ENCODE results near the gene PSMB4.
"Not testable (repeated sequence)": the region's sequence is repeated elsewhere in the genome, so short reads cannot be mapped to it uniquely, and the experiment has no call there.

PSMB4 gene

DNA sequence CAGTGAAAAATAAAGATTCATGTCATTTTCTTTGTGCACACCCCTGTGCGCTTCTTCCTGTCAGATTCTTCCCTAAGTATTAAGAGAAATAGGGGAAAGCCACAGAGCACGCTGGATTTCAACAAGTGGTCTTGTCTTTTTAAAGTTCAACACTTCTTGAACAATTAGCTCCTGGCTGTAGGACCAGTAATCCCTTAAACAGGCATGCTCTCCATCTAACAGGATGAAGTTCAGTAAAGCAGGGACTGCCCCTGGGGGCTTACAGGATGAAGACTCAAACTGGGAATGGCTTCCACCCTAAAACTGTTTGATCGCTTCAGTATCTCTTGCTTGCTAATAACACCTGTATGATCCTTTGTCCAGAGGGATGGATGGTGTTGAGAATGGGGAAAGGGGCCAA, 4.2 kb downstream of the PSMB4 start:
- no peaks in the 10 kb centered on the region for H3K9me3 ChIP-seq (ENCODE audit: control insufficient read depth, insufficient read depth, low read length)
- H3K36me3 ChIP-seq (ENCODE audit: insufficient read depth, low read length) = peaks cover 16% of the 10 kb centered on the region
- no peak overlapping the region for H3K9ac ChIP-seq (ENCODE audit: low read depth, low read length)
- H3K4me1 ChIP-seq (ENCODE audit: insufficient read depth, low read length) = no peaks in the 10 kb centered on the region

GRCh38 chr1:151405187-151405951, 6.0 kb downstream of the PSMB4 start:
- no peak overlapping the region for H3K9ac ChIP-seq (ENCODE audit: low read depth, low read length)
- peaks cover 19% of the 10 kb centered on the region for H3K36me3 ChIP-seq (ENCODE audit: insufficient read depth, low read length)
- H3K9me3 ChIP-seq (ENCODE audit: control insufficient read depth, insufficient read depth, low read length) = no peaks in the 10 kb centered on the region
- H3K4me1 ChIP-seq (ENCODE audit: insufficient read depth, low read length) = no peaks in the 10 kb centered on the region

DNA sequence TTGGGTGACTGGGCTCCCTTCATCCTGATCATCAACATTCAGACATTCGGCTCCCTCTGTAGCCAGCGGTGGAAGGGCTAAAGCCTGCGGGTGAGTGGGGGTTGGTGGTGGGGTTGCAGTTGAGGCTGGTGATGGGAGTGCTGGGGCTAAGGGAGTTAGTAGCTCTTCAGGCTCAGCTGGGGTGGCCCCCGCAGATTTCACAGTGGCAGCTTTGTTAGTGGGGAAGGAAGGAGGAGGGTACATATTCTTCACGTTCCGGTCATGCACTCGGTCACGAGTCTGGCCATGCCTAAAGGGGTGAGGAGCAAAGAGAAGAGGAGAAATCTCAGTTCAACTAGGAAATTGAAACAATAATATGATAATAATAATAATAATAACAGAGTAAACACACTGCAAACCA, 6.8 kb downstream of the PSMB4 start:
- Histone ChIP-seq H3K4me1 (ENCODE audit: insufficient read depth, low read length) (no peaks in the 10 kb centered on the region), H3K36me3 (ENCODE audit: insufficient read depth, low read length) (peaks cover 27% of the 10 kb centered on the region), H3K9me3 (ENCODE audit: control insufficient read depth, insufficient read depth, low read length) (no peaks in the 10 kb centered on the region)

DNA sequence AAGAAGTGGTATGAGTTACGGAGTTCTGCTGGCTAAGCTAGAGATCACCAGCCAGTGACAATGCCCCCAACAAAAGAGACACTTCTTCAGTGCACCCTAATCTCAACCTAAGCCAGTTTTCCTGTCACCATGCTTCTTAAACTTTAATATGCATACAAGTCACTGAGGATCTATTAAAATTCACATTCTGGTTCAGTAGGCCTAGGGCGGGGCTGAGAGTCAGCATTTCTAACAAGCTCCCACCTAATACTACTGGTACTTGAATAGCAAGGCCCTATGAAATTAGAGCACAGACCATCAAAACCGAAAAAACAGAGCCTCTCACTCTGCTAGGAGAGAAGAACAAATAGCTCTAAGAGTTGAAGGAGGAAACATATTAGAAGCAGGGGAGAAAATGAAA, 7.9 kb downstream of the PSMB4 start:
- Histone ChIP-seq H3K36me3 (ENCODE audit: insufficient read depth, low read length) (peaks cover 35% of the 10 kb centered on the region), H3K9me3 (ENCODE audit: control insufficient read depth, insufficient read depth, low read length) (no peaks in the 10 kb centered on the region), H3K4me1 (ENCODE audit: insufficient read depth, low read length) (no peaks in the 10 kb centered on the region)

More for the DNA sequence above, 6.8 kb downstream of the PSMB4 start:
- H3K9ac ChIP-seq (ENCODE audit: low read depth, low read length) = no peak overlapping the region

DNA sequence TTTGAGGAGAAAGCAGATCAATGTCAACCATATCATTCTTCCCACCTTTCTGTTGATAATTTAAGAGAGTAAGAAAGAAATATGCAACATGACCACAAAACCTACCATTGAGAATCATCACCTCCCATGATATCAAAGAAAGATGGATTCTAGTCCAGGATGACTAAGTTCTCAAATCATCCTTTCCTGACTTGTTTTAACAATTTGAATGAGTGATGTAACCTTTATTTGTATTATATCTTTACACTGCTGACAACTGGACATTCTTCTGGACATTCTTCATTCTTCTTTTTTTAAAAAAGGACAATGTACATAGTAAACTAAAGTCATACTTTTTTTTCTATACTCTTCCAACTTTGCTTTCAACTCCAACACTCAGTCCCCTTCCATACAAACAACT, 9.5 kb downstream of the PSMB4 start:
- peaks cover 38% of the 10 kb centered on the region for H3K36me3 ChIP-seq (ENCODE audit: insufficient read depth, low read length)
- H3K9me3 ChIP-seq (ENCODE audit: control insufficient read depth, insufficient read depth, low read length) = no peaks in the 10 kb centered on the region
- no peak overlapping the region for H3K9ac ChIP-seq (ENCODE audit: low read depth, low read length)
- H3K4me1 ChIP-seq (ENCODE audit: insufficient read depth, low read length) = no peaks in the 10 kb centered on the region

More for the DNA sequence above, 7.9 kb downstream of the PSMB4 start:
- H3K9ac ChIP-seq (ENCODE audit: low read depth, low read length) = no peak overlapping the region

GRCh38 chr1:151411884-151412283, 12.5 kb downstream of the PSMB4 start:
- H3K4me1 ChIP-seq (ENCODE audit: insufficient read depth, low read length) = no peaks in the 10 kb centered on the region
- H3K9me3 ChIP-seq (ENCODE audit: control insufficient read depth, insufficient read depth, low read length) = no peaks in the 10 kb centered on the region
- peaks cover 40% of the 10 kb centered on the region for H3K36me3 ChIP-seq (ENCODE audit: insufficient read depth, low read length)
- H3K9ac ChIP-seq (ENCODE audit: low read depth, low read length) = no peak overlapping the region

DNA sequence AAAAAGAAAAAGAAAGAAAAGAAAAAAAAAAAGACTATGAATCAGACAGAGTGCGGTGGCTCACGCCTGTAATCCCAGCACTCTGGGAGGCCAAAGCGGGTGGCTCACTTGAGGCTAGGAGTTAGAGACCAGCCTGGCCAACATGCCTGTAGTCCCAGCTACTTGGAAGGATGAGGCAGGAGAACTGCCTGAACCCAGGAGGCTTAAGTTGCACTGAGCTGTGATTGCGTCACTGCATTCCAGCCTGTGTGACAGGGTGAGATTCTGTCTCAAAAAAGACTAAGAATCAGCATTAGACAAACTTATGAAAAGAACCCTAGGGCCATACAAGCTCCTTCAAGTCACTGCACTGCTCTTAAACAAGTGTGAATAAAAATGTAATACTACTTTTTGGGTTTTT, 16.9 kb downstream of the PSMB4 start:
- no peak overlapping the region for H3K9ac ChIP-seq (ENCODE audit: low read depth, low read length)
- peaks cover 34% of the 10 kb centered on the region for H3K36me3 ChIP-seq (ENCODE audit: insufficient read depth, low read length)
- no peaks in the 10 kb centered on the region for H3K4me1 ChIP-seq (ENCODE audit: insufficient read depth, low read length)
- no peaks in the 10 kb centered on the region for H3K9me3 ChIP-seq (ENCODE audit: control insufficient read depth, insufficient read depth, low read length)

- Histone ChIP-seq H3K9me3 (ENCODE audit: control insufficient read depth, insufficient read depth, low read length) (no peaks in the 10 kb centered on the region), H3K36me3 (ENCODE audit: insufficient read depth, low read length) (peaks cover 30% of the 10 kb centered on the region), H3K9ac (ENCODE audit: low read depth, low read length) (no peak overlapping the region), H3K4me1 (ENCODE audit: insufficient read depth, low read length) (no peaks in the 10 kb centered on the region)
These were observed 18.7 kb downstream of the PSMB4 start for GRCh38 chr1:151418081-151418480.

- Histone ChIP-seq H3K36me3 (ENCODE audit: insufficient read depth, low read length) (peaks cover 37% of the 10 kb centered on the region), H3K4me1 (ENCODE audit: insufficient read depth, low read length) (no peaks in the 10 kb centered on the region), H3K9me3 (ENCODE audit: control insufficient read depth, insufficient read depth, low read length) (no peaks in the 10 kb centered on the region), H3K9ac (ENCODE audit: low read depth, low read length) (no peak overlapping the region)
These were observed 20.4 kb downstream of the PSMB4 start for GRCh38 chr1:151419819-151420218.

GRCh38 chr1:151425103-151425502, 25.7 kb downstream of the PSMB4 start:
- H3K4me1 ChIP-seq (ENCODE audit: insufficient read depth, low read length) = no peaks in the 10 kb centered on the region
- H3K9ac ChIP-seq (ENCODE audit: low read depth, low read length) = no peak overlapping the region
- peaks cover 39% of the 10 kb centered on the region for H3K36me3 ChIP-seq (ENCODE audit: insufficient read depth, low read length)
- H3K9me3 ChIP-seq (ENCODE audit: control insufficient read depth, insufficient read depth, low read length) = no peaks in the 10 kb centered on the region

- H3K9ac ChIP-seq (ENCODE audit: low read depth, low read length) = no peak overlapping the region
- H3K9me3 ChIP-seq (ENCODE audit: control insufficient read depth, insufficient read depth, low read length) = no peaks in the 10 kb centered on the region
- no peaks in the 10 kb centered on the region for H3K4me1 ChIP-seq (ENCODE audit: insufficient read depth, low read length)
- peaks cover 36% of the 10 kb centered on the region for H3K36me3 ChIP-seq (ENCODE audit: insufficient read depth, low read length)
These were observed 28.7 kb downstream of the PSMB4 start for GRCh38 chr1:151428068-151428467.

GRCh38 chr1:151433827-151434226, 34.5 kb downstream of the PSMB4 start:
- not testable (repeated sequence) for H3K4me1 ChIP-seq (ENCODE audit: insufficient read depth, low read length); H3K36me3 ChIP-seq (ENCODE audit: insufficient read depth, low read length); H3K9me3 ChIP-seq (ENCODE audit: control insufficient read depth, insufficient read depth, low read length); H3K9ac ChIP-seq (ENCODE audit: low read depth, low read length)

DNA sequence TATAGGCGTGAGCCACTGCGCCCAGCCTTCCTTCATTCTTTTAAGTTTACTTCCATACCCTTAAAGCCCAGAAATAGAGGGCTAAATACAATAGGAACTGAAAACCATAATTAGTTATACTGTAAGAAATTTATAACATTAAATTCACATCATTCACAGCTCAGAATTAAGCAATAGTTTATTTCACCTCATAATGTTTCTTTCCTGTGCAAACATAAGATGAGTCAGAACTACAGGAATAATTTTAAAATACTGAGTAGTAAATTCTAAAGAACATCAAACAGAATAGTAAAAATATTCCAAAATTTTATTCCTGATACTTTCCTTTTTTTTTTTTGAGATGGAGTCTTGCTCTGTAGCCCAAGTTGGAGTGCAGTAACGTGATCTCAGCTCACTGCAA, 35.8 kb downstream of the PSMB4 start:
- H3K9ac ChIP-seq (ENCODE audit: low read depth, low read length) = no peak overlapping the region
- H3K4me1 ChIP-seq (ENCODE audit: insufficient read depth, low read length) = no peaks in the 10 kb centered on the region
- H3K9me3 ChIP-seq (ENCODE audit: control insufficient read depth, insufficient read depth, low read length) = no peaks in the 10 kb centered on the region
- peaks cover 5% of the 10 kb centered on the region for H3K36me3 ChIP-seq (ENCODE audit: insufficient read depth, low read length)

GRCh38 chr1:151436985-151437384, 37.6 kb downstream of the PSMB4 start:
- Histone ChIP-seq H3K4me1 (ENCODE audit: insufficient read depth, low read length) (no peaks in the 10 kb centered on the region), H3K9ac (ENCODE audit: low read depth, low read length) (no peak overlapping the region), H3K9me3 (ENCODE audit: control insufficient read depth, insufficient read depth, low read length) (no peaks in the 10 kb centered on the region), H3K36me3 (ENCODE audit: insufficient read depth, low read length) (peaks cover 4% of the 10 kb centered on the region; the same call in 1 of the 2 replicates)

DNA sequence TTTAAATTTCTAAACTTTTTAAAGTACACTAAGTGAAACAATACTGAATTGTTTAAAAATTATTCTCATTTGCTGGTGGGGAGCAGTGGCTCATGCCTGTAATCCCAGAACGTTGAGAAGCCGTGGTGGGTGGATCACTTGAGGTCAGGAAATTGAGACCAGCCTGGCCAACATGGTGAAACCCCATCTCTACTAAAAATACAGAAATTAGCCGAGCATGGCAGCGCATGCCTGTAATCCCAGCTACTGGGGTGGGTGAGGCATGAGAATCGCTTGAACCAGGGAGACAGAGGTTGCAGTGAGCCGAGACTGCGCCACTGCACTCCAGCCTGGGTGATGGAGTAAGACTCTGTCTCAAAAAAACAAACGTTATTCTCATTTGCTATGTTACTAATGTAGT, 38.0 kb downstream of the PSMB4 start:
- H3K4me1 ChIP-seq (ENCODE audit: insufficient read depth, low read length); H3K36me3 ChIP-seq (ENCODE audit: insufficient read depth, low read length); H3K9me3 ChIP-seq (ENCODE audit: control insufficient read depth, insufficient read depth, low read length); H3K9ac ChIP-seq (ENCODE audit: low read depth, low read length): not testable (repeated sequence)
